SK-N-SH (cell line): ENCODE data around the gene LSMEM2. TPM values are rescaled to one million over a fixed set of nuclear protein-coding genes. Genes with fewer than 3 reads are reported as not detected.

Experiments
- CTCF ChIA-PET: fragments of 300-600, 350-600 bp; formaldehyde crosslinking; extraction: SDS; loops from one replicate; lab custom pipeline; 2021; lab: Yijun Ruan, JAX
- POLR2A ChIA-PET: fragments of 350-600 bp; sonication (Branson Sonifier 250); formaldehyde crosslinking; extraction: SDS; loops from one replicate; lab custom pipeline; 2020; ENCODE audit warnings: antibody characterized with exemption, inconsistent platforms; lab: Yijun Ruan, JAX
- DNase-seq: peaks from one replicate; pipeline ENCODE4 v3.0.0; 2012
- H2AFZ ChIP-seq: fragments of 200-600 bp; sonication (generic); 2 replicates; pipeline ENCODE4 v1.8.1; 2016; ENCODE audit warnings: antibody characterized with exemption, mild to moderate bottlenecking, low read depth
- H3F3A ChIP-seq: fragments of 200-600 bp; sonication (generic); replicated peaks from 2 replicates; pipeline ENCODE3; 2016; ENCODE audit warnings: antibody characterized with exemption, mild to moderate bottlenecking; ENCODE audit not compliant: insufficient read depth
- H3K27ac ChIP-seq, 2 experiments: fragments of 200-500 bp in 1 of 2; fragments of 200-600 bp in 1 of 2; sonication (Bioruptor generic) in 1 of 2; sonication (generic), shearing (Covaris generic) in 1 of 2; 2 replicates each; pipeline versions ENCODE4 v1.5.1 to v1.6.1; 2014 to 2016; ENCODE audit warnings: low read depth in 2 of 2, inconsistent platforms in 1 of 2, low read length in 1 of 2, mild to moderate bottlenecking in 1 of 2, mixed read lengths in 1 of 2
- H3K27me3 ChIP-seq: fragments of 200-600 bp; sonication (generic), shearing (Covaris generic); 2 replicates; pipeline ENCODE4 v1.6.1; 2016; ENCODE audit warnings: mixed run types; ENCODE audit not compliant: insufficient read depth
- H3K36me3 ChIP-seq, 2 experiments: fragments of 200-500 bp in 1 of 2; fragments of 200-600 bp in 1 of 2; sonication (Bioruptor generic) in 1 of 2; sonication (generic) in 1 of 2; replicated peaks in 1 of 2; 2 replicates each; pipeline versions ENCODE3 to v1.5.1; 2014 to 2016; ENCODE audit warnings: low read length in 1 of 2, mild to moderate bottlenecking in 1 of 2; ENCODE audit not compliant: insufficient read depth in 2 of 2, control insufficient read depth in 1 of 2
- H3K4me1 ChIP-seq, 2 experiments: fragments of 200-500 bp in 1 of 2; fragments of 200-600 bp in 1 of 2; sonication (Bioruptor generic) in 1 of 2; sonication (generic), shearing (Covaris generic) in 1 of 2; 2 replicates each; pipeline versions ENCODE4 v1.5.1 to v1.6.1; 2014 to 2016; ENCODE audit warnings: low read depth in 1 of 2, low read length in 1 of 2, mixed run types in 1 of 2; ENCODE audit not compliant: insufficient read depth in 2 of 2, control insufficient read depth in 1 of 2
- H3K4me2 ChIP-seq: fragments of 200-600 bp; sonication (generic), shearing (Covaris generic); 2 replicates; pipeline ENCODE4 v1.6.1; 2017; ENCODE audit warnings: mixed run types
- H3K4me3 ChIP-seq, 2 experiments: fragments of 200-500 bp in 1 of 2; fragments of 200-600 bp in 1 of 2; sonication (Bioruptor generic) in 1 of 2; sonication (generic), shearing (Covaris generic) in 1 of 2; 2 replicates each; pipeline versions ENCODE4 v1.5.1 to v1.8.1; 2014 to 2016; ENCODE audit warnings: low read depth in 2 of 2, inconsistent platforms in 1 of 2, low read length in 1 of 2, mild to moderate bottlenecking in 1 of 2, mixed read lengths in 1 of 2, moderate library complexity in 1 of 2
- H3K79me2 ChIP-seq: fragments of 200-600 bp; sonication (generic); 2 replicates; pipeline ENCODE4 v1.8.1; 2017; ENCODE audit warnings: mild to moderate bottlenecking; ENCODE audit not compliant: insufficient read depth
- H3K9ac ChIP-seq: fragments of 200-600 bp; sonication (generic); 2 replicates; pipeline ENCODE4 v1.6.1; 2017; ENCODE audit warnings: mixed run types
- H3K9me2 ChIP-seq: fragments of 200-600 bp; sonication (generic); 2 replicates; pipeline ENCODE4 v1.6.1; 2017; ENCODE audit warnings: mixed run types
- H3K9me3 ChIP-seq: fragments of 200-600 bp; sonication (generic); 2 replicates; pipeline ENCODE4 v1.6.1; 2017; ENCODE audit warnings: mixed run types, mild to moderate bottlenecking, moderate library complexity
- H4K20me1 ChIP-seq: fragments of 200-600 bp; sonication (generic); 2 replicates; pipeline ENCODE4 v1.6.1; 2017; ENCODE audit warnings: mild to moderate bottlenecking, mixed run types; ENCODE audit not compliant: insufficient read depth
- CHD2 ChIP-seq: fragments of 150-350 bp; IDR thresholded peaks from 2 replicates; pipeline ENCODE4 v1.6.1; 2018; ENCODE audit warnings: low read length; ENCODE audit not compliant: partially characterized antibody
- EP300 ChIP-seq, 2 experiments: IDR thresholded peaks; 2 replicates each; pipeline versions ENCODE4 v1.4.0 to v1.6.1; 2012; ENCODE audit warnings: borderline replicate concordance in 1 of 2, low read depth in 1 of 2, low read length in 1 of 2
- EZH2phosphoT487 ChIP-seq: fragments of 200-600 bp; sonication (generic); IDR thresholded peaks from 2 replicates; pipeline ENCODE4 v1.6.1; 2017; ENCODE audit warnings: low read depth, mixed run types, mild to moderate bottlenecking, antibody characterized with exemption, moderate library complexity, borderline replicate concordance
- FOSL2 ChIP-seq: IDR thresholded peaks from 2 replicates; pipeline ENCODE4 v1.4.0; 2012; ENCODE audit warnings: low read depth, mild to moderate bottlenecking, moderate library complexity, borderline replicate concordance
- FOXJ3 ChIP-seq: sonication (generic); formaldehyde crosslinking; IDR thresholded peaks from 2 replicates; pipeline ENCODE4 v1.5.1; 2020; ENCODE audit warnings: mild to moderate bottlenecking, missing genetic modification reagents
- POLR2AphosphoS5 ChIP-seq: IDR thresholded peaks from 2 replicates; pipeline ENCODE4 v1.6.1; 2012; ENCODE audit warnings: low read depth, low read length
- RAD21 ChIP-seq: IDR thresholded peaks from 2 replicates; pipeline ENCODE4 v1.6.1; 2012; ENCODE audit warnings: mild to moderate bottlenecking, low read length
- RCOR1 ChIP-seq: fragments of 150-350 bp; IDR thresholded peaks from 2 replicates; pipeline ENCODE4 v1.6.1; 2017; ENCODE audit warnings: antibody characterized with exemption, low read length
- RFX5 ChIP-seq: IDR thresholded peaks from 2 replicates; pipeline ENCODE4 v1.6.1; 2012; ENCODE audit warnings: mild to moderate bottlenecking, improper control_type of control experiment, low read length
- RXRA ChIP-seq: IDR thresholded peaks from 2 replicates; pipeline ENCODE4 v1.4.0; 2012; ENCODE audit warnings: low read depth, mild to moderate bottlenecking, borderline replicate concordance
- SIN3A ChIP-seq: IDR thresholded peaks from 2 replicates; pipeline ENCODE4 v1.6.1; 2012; ENCODE audit warnings: low read depth, mild to moderate bottlenecking, low read length, moderate library complexity, borderline replicate concordance
- SMC3 ChIP-seq: IDR thresholded peaks from 2 replicates; pipeline ENCODE4 v1.6.1; 2012; ENCODE audit warnings: low read depth, low read length, improper control_type of control experiment
- TAF1 ChIP-seq: IDR thresholded peaks from 2 replicates; pipeline ENCODE4 v1.6.1; 2012; ENCODE audit warnings: low read depth, mild to moderate bottlenecking, low read length, moderate library complexity, borderline replicate concordance
- whole genome bisulfite sequencing: methylation state at CpG from one replicate; pipeline ENCODE4 v1.1.6; 2017; ENCODE audit warnings: low lambda C conversion rate; 5-methylcytosine and 5-hydroxymethylcytosine counted together
- polyA plus RNA-seq, 3 experiments: library from polyadenylated mRNA; depleted of rRNA; stranded (reverse); fragments of >200 nt; gene quantifications; 2 replicates each; pipeline ENCODE4 v1.2.3, GENCODE V29; 2012
- TF ChIP-seq, protein P1 (sequence below): IDR thresholded peaks from 2 replicates; pipeline ENCODE4 v1.4.0; 2012; ENCODE audit warnings: low read depth, borderline replicate concordance
- TF ChIP-seq, protein P2 (sequence below): IDR thresholded peaks from 2 replicates; pipeline ENCODE4 v1.4.0; 2012; ENCODE audit warnings: low read depth
- TF ChIP-seq, protein P3 (sequence below): fragments of 200-600 bp; sonication (generic); IDR thresholded peaks from 2 replicates; pipeline ENCODE4 v1.6.1; 2017; ENCODE audit warnings: antibody characterized with exemption, mild to moderate bottlenecking, moderate library complexity

The LSMEM2 gene
- polyA plus RNA-seq, 1 of the 3 experiments (the other 2 are of a cell fraction), result 0.03 TPM

DNA sequence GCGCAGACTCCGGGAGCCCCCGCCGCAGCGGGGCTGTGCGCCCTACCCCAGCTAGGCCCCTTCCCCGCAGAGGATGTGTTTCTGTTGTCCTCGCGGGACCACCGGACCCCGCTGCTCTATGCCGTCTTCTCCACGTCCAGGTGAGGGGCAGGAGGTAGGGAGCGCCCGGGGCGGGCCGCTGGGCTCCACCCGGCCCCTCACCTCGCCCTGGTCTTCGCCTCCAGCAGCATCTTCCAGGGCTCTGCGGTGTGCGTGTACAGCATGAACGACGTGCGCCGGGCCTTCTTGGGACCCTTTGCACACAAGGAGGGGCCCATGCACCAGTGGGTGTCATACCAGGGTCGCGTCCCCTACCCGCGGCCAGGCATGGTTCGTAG, 5.2 kb upstream of the LSMEM2 start:
- Histone ChIP-seq H3K36me3 (no peaks in the 10 kb centered on the region), H3K9me2 (no peaks in the 10 kb centered on the region), H3K27me3 (0 out of 2 replicates have a peak, but pooled peaks cover 16% of the 10 kb centered on the region), H3K4me3 (no peak overlapping the region), H3K9ac (no peak overlapping the region), H3K27ac (no peak overlapping the region), H3K9me3 (no peaks in the 10 kb centered on the region), H2AFZ (no peak overlapping the region), H3K4me2 (no peak overlapping the region), H3F3A (peaks cover 14% of the 10 kb centered on the region), H3K79me2 (no peaks in the 10 kb centered on the region), H4K20me1 (no peaks in the 10 kb centered on the region), H3K4me1 (peaks cover 11 to 19% of the 10 kb centered on the region in 2 experiments; a peak in 2 of 4 replicates)
- no peak for DNase-seq
- TF ChIP-seq RCOR1, result no peak
- TF ChIP-seq, protein P1, sequence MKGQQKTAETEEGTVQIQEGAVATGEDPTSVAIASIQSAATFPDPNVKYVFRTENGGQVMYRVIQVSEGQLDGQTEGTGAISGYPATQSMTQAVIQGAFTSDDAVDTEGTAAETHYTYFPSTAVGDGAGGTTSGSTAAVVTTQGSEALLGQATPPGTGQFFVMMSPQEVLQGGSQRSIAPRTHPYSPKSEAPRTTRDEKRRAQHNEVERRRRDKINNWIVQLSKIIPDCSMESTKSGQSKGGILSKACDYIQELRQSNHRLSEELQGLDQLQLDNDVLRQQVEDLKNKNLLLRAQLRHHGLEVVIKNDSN, result no peak
- TF ChIP-seq TAF1, result no peak
- TF ChIP-seq RXRA, result no peak
- no peak for TF ChIP-seq SIN3A
- TF ChIP-seq FOSL2, result no peak
- TF ChIP-seq EP300 (IDR thresholded peaks at IDR 0.05; ENCODE audit: borderline replicate concordance in 1 of 2, low read depth in 1 of 2, low read length in 1 of 2), result no peak
- CTCF ChIA-PET, result interaction anchor here (0.6 to 12.2 kb wide), 22 partner anchors 9 to 337 kb away, joined by 3 to 206 read pairs (median 4); partner anchors contain the start of genes GNAI2 and GNAT1
- POLR2A ChIA-PET, result no interaction called here
- WGBS, result 50% methylated on average over 23 of the region's 31 CpGs

DNA sequence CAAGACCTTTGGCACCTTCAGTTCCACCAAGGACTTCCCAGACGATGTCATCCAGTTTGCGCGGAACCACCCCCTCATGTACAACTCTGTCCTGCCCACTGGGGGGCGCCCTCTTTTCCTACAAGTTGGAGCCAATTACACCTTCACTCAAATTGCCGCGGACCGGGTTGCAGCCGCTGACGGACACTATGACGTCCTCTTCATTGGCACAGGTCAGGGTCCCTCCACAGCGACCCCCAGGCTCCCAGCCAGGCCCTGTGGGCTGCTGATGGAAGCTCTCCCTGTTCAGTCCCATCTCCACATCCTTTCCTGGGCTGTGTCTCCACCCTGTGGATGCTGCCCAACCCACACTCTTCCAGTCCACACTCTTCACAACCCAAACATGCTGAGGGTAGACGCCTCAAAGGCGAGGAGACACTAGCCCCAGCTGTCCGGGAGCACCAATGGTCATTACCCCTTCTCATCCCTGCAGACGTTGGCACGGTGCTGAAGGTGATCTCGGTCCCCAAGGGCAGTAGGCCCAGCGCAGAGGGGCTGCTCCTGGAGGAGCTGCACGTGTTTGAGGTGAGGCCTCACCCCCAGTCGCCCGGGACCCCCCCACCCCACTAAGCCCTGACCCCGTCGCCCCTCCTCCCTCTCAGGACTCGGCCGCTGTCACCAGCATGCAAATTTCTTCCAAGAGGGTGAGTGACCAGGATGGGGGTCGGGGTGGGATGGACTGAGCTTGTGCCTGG, 4.3 kb upstream of the LSMEM2 start:
- H3K36me3 ChIP-seq, result no peaks in the 10 kb centered on the region
- H3K9me2 ChIP-seq, result no peaks in the 10 kb centered on the region
- H4K20me1 ChIP-seq, result no peaks in the 10 kb centered on the region
- DNase-seq, result peak; percentile 83
- CTCF ChIA-PET, result interaction anchor here (0.6 to 12.2 kb wide), 36 partner anchors 10 to 276 kb away, joined by 3 to 206 read pairs (median 5); partner anchors contain the start of gene GNAT1
- H3K27me3 ChIP-seq, result 0 out of 2 replicates have a peak, but pooled peaks cover 16% of the 10 kb centered on the region
- H3F3A ChIP-seq, result peaks cover 14% of the 10 kb centered on the region
- H3K27ac ChIP-seq, result no peak overlapping the region
- H3K4me1 ChIP-seq, result peaks cover 8 to 19% of the 10 kb centered on the region in 2 experiments; a peak in 2 of 4 replicates
- TF ChIP-seq FOSL2 (no peak), CHD2 (no peak), FOXJ3 (CRISPR knock-in tag) (no peak), POLR2AphosphoS5 (no peak), TAF1 (no peak), EZH2phosphoT487 (no peak), RAD21 (peak; percentile 32), SMC3 (peak; percentile 27), RFX5 (no peak)
- TF ChIP-seq, protein P2, sequence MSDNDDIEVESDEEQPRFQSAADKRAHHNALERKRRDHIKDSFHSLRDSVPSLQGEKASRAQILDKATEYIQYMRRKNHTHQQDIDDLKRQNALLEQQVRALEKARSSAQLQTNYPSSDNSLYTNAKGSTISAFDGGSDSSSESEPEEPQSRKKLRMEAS, result no peak
- TF ChIP-seq, protein P3, sequence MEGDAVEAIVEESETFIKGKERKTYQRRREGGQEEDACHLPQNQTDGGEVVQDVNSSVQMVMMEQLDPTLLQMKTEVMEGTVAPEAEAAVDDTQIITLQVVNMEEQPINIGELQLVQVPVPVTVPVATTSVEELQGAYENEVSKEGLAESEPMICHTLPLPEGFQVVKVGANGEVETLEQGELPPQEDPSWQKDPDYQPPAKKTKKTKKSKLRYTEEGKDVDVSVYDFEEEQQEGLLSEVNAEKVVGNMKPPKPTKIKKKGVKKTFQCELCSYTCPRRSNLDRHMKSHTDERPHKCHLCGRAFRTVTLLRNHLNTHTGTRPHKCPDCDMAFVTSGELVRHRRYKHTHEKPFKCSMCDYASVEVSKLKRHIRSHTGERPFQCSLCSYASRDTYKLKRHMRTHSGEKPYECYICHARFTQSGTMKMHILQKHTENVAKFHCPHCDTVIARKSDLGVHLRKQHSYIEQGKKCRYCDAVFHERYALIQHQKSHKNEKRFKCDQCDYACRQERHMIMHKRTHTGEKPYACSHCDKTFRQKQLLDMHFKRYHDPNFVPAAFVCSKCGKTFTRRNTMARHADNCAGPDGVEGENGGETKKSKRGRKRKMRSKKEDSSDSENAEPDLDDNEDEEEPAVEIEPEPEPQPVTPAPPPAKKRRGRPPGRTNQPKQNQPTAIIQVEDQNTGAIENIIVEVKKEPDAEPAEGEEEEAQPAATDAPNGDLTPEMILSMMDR, result peak; percentile 94
- H3K9me3 ChIP-seq, result no peaks in the 10 kb centered on the region
- 4% methylated on average over 16 of the region's 26 CpGs for WGBS
- POLR2A ChIA-PET, result no interaction called here
- H3K9ac ChIP-seq, result no peak overlapping the region
- H3K4me2 ChIP-seq, result no peak overlapping the region
- H3K4me3 ChIP-seq, result no peak overlapping the region; a peak in 1 of 4 replicates
- H2AFZ ChIP-seq, result no peak overlapping the region
- H3K79me2 ChIP-seq, result no peaks in the 10 kb centered on the region
